GM19372 (cell line): Measurements from ENCODE around the gene CABP7.

Experiments
- ATAC-seq: cut with Tn5 transposase; IDR thresholded peaks from one replicate; pipeline ENCODE4 v1.9.1; 2021; ENCODE audit warnings: mild to moderate bottlenecking, low read depth, moderate library complexity; ENCODE audit not compliant: unreplicated experiment

Gene CABP7

DNA sequence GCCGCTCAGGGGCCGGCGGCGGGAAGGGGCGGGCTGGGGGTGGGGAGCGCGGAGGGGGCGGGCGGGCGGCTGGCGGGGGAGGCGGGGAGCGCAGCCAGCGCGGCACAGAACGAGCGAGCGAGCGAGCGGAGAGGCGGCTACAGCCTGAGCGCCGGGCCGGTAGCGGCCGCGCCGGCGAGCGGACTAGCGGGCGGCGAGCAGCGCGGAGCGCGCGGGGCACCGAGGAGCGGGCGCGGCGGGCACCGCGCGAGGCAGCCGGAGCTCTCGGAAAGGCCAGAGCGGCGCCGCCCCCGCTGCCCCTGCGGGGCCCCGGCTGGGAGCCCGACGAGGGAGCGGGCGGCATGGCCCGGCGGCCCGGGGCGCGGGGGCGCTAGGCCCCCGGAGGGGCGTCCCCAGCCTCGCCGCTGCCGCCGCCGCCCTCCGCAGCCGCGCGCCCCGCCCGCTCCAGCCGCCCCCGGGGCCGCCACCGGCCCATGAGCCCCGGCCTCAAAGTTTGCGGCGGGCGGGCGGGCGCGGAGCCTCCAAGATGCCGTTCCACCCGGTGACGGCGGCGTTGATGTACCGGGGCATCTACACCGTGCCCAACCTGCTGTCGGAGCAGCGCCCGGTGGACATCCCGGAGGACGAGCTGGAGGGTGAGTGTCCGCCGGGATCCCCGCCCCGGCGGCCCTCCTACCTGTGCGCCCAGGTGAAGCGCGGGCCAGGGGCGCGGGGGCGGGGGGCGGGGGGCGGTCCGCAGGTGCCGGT lies at the start of gene CABP7:
Gene CABP7, plus strand, starts transcription at position 105 of the 747 bp plus-strand sequence. Its CDS starts 422 bp downstream, at position 527.
- no peak for ATAC-seq

DNA sequence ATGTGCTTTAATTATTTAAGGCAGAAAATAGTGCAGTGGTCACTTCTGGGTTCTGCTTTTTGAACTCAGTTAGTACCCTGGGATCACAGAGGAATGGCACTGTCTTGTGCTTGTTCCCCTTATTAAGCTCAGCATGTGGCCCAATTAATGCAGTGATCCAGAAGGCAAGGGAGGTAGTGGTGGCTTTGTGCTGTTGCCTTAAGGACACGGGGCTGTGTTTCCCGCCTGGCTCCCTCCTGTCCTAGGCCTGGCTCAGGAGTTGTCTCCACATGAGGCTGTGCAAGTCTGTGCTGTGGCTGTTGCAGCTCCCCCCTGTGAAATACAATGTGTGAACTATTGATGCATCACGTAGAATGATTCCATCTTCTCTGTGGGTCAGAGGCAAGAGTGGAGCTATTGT lies 49.2 kb upstream of the CABP7 start:
- no peak for ATAC-seq

DNA sequence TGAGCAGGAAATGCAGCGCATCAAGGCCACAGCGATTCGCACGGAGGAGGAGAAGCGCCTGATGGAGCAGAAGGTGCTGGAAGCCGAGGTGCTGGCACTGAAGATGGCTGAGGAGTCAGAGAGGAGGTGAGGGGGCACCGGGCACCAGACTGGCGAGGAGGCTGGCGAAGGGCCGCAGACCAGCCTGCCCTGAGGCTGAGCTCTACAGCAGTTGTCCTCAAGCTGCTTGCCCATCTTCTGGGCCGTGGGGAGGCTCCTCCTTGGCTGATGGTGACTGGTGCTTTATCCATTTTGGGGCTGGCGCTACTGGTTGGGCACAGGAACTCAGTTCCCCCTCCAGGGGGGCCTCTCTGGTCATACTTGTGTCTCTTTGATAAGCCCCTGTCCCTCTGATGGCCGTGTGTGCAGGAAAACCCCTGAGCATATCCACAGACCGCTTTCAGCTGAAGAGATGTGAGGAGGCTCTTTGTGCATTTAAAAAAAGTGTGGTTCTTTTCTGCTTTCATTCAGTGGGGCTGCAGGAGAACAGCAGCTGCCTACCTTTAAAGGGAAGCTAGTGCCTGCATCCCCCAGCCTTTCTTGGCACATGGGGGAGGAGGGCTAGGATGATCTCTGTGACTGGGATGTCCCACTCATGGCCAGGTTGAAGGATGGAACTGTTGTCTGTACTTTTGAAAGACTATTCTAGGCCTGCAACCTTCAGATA lies 46.3 kb upstream of the CABP7 start:
- no peak for ATAC-seq

DNA sequence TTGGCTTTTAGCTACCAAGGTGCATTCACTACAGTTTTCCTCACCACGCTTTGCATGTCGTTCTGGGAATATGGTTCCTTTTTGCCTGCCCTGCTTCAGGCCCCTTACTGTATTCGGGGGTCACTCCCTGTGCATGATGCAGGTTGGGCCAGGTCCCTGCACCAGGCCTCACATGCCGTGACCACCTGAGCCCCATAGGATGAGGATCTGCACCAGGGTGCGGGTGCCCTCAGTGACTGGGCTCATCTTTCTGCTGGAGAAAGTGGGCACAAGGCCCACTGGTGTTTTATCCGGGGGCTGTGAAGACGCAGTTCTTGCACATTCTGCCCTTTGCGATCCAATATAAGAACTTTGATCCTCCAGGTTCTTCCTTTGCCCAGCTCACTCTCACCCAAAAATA lies 45.7 kb upstream of the CABP7 start:
- no peak for ATAC-seq

DNA sequence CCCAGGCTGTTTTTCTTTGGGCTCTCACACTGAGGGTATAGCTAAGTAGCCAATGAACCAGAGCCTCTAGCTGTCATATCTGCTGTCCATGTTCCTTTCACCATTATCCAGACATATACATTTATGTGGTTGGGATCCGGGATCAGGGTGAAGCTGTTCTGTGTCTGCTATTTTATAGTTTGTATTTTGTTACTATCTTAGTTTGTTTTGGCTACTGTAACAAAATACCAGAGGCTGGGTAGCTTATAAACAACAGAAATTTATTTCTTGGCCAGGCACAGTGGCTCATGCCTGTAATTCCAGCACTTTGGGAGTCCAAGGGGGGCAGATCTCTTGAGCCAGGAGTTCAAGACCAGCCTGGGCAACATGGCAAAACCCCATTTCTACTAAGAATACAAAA lies 40.5 kb upstream of the CABP7 start:
- no peak for ATAC-seq

DNA sequence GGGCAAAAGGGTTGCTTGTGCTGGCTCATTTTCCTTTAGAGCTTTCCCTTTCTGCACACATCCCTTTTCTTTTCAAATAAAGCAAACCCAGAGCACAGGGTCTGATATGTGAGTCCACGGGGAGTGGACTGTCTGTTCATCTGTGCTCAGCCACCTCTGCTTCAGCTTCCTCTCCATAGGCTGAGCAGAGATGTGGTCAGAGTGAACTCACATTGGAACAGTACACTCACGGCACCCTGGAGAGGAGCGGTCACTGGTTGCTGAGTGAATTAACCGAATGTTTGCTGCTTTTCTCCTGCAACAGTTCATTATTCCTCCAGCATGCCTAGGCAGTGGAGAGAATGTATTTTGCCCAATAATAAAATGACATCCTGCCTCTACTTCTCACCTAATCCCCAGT lies 36.3 kb upstream of the CABP7 start:
- no peak for ATAC-seq

DNA sequence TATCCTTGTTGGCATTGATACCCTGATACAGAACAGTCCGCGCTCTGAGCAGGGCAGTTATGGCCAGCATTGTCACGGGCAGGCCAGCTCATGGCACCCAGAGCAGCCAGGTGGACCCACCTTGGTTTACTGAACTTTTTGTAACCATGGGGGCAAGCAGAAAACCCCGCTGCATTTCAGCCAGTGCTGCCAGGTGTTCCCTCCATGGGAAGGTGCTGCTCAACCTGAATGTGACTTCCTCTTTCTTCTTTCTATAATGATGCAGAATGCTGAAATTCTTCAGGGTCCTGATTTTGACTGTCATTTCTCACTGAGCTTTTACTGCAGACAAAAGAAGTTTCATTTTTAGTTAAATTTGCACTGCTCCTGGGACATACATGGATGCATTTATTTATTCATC lies 35.6 kb upstream of the CABP7 start:
- no peak for ATAC-seq

DNA sequence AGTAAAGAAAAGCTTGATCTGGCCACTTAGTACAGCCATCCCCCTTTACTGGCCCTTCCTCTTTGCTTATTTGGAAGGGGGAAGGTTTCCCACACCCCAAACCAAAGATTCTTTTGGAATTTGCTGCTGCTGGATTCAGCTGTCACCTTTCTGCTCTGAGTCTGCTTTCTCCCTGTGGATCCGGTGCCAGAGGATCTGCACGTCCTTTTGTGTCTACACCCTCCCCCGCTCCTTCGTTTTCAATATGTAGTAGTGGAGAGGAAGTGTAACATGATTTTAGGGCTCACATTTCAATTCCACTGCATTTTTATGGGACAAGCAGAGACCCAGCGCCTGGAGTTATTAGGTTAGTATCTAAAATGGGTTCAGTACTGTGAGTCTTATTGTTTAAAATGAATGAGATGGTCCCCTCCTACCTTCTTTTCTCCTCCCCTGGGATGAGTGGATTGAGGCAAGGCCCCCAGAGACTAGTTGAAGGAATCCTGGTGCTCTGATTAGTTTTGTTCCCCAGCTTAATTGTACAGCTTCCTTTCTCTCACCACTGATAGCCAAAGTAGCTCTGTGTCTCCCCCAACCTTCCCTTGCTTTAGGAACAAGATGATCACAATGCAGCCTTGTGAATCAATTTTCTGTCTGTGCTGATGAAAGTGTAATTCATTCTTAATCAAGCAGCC lies 30.5 kb upstream of the CABP7 start:
- no peak for ATAC-seq

DNA sequence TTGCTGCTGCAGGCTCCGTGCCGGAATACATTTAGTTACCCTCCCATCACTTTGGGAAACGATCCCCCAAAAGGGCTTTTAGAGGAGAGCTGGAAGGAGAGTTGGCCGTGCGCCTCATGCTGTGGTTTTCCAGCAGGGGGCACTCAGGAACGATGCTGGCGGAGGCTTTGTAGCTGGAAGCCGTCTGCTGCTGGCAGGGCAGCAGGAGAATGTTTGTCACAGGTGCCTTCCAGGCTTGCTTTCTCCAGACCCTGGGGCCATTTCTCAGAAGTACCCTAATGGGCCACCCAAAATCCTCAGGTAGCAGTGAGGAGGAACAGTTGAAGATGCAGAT lies 30.0 kb upstream of the CABP7 start:
- no peak for ATAC-seq

DNA sequence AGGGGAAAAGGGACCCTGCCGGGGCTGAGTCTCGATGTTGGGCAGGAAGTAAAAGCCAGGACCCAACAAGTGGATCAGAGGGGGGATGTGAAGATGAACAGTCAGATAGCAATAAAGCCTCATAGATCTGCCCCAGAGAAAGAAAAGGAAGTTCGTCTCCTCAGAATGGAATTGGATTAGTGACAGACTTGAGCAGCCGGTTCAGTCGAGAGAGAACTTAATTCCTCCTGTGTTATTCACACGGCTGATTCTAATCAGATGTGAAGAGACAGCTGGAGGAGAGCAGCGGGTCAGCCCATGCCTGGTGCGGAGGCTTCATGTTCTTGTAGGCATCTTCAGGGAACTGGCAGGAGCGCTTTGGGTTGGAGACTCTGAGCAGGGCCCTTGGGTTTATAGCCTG lies 29.3 kb upstream of the CABP7 start:
- no peak for ATAC-seq

DNA sequence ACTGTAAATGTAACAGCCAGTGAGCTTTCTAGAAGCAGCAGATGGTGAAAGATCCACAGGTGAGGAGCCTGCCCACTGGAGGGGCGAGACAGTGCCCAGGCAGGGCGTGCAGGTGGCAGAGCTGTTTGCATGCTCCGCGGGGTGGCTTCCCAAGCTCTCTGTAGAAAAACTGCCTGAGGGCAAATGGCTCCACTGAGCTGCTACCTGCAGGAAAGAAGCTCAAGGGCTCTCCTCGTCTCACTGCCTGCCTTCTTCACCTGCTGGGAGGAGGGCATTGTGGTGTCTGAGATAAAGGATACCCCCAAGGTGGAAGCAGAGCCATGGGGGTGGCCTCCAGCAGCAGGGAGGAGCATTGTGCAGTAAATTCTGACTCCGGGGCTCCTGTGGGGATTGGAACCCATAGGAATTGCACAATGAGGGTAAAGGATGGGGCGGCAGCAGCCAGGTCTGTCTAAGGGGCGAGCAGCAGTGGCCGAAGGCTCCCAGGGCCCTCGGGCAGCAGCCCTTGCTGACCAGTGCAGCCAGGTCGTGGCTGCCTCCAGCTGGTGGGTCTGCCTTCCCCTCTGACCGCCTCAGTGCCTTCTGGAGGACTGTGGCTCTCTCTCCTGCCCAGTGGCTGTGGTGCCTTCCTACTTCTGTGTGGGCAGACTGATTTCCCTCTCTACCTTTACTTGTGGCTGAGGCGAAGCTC lies 28.0 kb upstream of the CABP7 start:
- ATAC-seq: no peak

DNA sequence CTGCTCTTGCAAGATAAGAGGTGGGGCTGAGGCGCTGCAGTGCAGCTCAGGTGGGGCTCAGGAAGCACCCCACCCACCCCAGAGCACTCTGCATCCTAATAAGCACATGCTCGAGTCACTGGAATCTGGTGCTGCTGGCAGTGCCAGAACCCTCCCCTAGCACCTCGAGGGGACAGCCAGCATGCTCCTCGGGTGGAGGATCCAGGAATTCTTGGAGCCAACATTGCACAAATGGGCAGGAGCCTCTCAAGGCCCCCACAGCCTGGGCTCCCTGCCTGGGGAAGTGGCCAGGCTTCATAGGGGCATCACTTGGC lies 27.5 kb upstream of the CABP7 start:
- no peak for ATAC-seq

DNA sequence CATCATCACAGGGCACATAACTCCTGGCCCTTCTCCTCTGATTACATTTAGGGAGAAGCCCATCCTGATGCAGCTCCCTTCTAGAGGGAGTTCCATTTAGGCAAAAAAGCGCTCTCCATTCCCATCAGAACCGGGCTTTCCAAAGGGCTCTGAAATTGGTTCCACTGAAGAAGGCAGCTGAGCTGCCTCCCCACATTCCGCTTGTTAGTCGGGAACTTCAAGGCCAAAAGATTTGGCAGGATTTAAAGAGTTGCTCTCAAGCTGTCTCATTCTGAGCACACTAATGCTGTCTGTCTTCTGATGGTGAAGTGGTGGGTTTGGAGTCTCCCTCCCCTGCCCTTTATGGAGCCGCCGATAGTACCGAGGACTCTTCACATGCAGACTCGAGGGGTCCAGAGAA lies 26.6 kb upstream of the CABP7 start:
- ATAC-seq: no peak

DNA sequence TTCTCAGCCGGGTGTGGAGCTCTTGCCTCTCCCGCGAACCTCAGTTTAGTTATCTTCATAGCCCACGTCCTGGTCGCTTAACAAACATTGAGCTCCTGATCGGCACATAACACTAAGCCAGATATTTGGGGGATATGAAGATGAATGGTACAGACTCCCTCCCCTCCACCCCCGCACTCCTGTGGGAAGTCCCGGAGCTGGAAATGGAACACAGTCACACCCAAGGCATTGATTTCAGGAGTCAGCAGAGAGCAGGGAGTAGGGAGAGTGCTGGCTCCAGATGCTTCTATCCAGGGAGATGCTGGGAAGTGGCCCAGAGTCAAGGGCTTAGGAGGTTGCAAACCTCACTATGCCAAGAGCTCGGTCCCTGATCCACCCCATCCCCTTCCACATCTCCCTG lies 26.1 kb upstream of the CABP7 start:
- ATAC-seq: no peak

DNA sequence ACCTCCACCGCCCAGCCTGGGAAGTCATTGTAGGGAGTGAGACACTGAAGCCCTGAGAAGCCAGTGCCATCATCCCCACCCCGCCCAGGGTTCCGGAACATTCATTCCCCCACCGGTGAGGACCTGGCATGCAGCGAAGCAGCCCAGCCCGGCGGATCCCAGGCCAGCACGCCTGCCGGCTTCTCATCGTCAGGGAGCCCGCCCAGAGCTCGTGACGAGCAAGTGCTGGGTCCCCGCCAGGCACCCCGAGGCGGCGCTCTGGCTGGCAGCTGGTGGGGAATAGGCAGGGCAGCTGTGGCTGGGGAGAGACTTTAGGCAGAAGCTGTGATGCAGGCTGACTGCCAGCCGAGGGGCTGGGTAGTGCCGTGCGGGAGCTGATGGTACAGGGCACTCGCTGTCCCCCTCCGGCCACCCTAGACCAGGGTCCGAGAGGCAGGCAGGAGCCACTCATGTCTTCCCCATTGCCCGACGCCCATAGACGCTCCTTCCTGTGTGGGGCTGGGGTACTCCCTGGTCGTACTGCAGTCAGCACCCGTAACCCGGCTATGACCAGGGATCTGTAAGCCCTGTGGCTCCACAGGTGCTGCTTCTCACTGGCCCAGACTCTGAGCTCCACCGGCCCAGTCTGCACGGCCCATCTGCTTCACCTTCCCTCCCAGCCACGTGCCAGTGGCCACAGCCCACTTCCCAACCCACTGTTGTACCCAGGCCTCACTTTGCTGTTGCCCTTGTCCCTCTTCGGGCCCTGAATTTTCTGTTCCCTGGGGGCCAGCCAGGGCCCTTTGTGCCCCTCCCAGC lies 24.5 kb upstream of the CABP7 start:
- no peak for ATAC-seq

DNA sequence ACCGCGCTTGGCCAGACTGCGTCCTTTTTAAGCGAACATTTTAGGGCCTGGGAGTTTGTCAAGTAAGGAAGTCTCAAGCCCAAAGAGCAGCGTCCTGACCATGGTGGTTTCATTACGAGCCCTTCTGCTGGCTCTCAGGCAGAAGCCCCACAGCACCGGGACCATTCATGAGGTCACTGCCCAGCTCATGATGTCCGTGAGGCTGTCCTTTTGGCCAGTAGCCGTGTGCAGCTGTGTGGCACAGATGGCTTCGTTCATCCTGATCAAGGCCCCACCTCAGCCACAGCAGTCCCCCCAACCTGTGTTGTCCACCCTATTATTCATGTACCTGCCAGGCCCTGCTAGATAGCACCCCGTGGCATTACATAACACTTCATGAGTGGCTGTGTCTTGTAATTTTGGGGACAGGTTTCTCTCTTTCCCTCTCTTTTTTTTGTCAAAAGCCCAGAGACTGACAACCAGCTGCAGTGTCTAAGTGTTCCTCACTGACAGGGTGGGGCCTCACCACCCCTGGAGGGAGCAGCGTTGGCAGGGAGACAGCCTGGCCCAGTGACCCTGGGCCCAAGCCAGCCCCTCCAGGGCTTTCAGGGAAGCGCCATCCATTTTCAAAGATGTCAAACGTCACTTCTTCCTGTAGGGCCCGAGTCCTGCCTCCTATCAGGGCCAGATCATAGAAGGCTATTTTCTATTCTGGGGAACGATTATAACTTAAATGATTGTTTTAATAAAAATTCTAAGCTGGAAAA lies 21.8 kb upstream of the CABP7 start:
- ATAC-seq: no peak

DNA sequence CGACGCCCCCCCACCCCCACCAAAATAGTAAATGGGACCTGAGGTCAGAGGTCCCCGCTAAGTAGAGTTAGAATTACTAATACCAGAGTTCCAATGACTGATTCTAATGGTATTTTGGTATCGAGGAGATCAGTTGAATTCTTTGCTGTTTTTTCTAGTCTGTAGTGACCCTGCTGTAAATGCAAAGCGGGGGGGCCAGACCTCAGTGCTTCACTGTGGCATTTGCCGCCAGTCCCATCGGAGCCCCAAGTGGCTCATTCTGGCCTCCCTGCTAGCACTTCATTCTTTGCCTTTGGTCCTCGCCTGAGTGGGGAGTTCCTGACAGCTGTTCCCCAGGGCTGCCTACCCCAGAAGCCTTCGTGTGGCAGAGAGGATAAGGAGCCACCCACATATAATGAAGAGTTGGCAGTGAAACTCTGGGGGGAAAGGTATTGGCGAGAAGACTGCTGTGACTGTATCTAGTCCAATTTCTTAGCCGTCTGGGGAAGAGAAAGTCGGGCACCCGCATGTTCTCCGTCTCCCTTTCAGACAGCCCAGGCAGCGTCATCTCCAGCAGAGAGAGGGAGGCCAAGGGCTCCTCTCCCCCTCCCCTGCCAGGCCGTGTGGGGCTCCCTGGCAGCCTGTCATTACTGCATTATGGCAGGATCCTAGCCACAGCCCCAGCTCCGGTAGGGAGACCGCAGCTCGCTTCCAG lies 19.4 kb upstream of the CABP7 start:
- no peak for ATAC-seq

DNA sequence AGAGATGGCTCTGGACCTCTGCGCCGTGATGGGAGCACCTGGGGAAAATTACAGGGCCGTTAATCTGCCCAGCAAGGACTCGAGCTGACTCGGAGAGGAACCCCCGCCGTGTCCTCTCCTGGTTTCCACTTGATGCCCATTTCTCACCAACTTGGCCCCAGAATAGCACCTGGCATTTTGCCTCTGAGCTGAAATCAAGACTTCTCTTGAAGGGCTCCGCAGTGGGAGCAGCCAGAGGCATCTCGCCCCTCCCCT lies 19.0 kb upstream of the CABP7 start:
- no peak for ATAC-seq

DNA sequence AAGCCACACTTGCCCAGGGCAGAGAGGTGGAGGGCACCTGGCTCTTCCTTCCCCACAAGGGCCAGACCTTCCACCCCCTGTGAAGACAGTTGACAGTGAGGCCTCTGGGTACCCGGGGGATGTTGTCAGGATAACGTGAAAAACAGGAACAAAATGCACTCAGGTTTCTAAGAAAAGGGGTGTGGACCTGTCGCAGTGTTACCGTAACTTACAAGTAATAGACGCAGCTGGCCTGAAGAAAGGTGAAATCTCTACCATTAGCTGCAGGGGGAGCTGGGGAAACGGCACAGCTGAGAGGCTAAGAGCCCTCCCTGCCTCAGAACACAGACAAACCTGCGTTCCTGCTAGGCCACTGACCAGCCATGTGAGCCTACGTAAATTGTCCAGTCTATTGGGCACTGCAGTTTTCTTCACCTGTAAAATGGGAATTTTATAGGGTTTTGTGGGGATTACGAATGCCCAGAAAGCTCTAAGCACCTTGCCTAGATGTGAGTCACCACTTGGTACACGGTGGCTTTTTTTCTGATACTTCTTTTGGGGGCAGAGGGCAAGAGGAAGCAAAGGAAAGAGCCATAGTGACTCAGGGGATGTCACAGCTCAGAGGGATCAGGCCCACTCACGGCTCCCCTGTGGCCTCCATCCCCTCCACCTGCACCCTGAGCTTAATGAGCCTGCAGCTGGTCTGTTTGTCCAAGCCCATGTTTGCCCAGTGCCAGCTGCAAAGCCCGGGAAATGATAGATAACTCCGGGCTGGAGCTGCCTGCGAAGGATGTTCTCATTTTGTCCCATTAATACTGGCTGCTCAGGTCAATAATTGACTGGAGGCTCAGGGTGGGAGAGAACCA lies 18.4 kb upstream of the CABP7 start:
- no peak for ATAC-seq
